GF-D8 (cell line): Measurements from ENCODE around the gene LINC01488.

Source experiments
- DNase-seq: peaks from one replicate; lab custom pipeline; 2025; lab: John Stamatoyannopoulos, UW

Gene LINC01488

GRCh38 chr11:69481393-69481844, at the start of gene LINC01488:
LINC01488 (plus strand) TSS chr11:69481663.
- no peak for DNase-seq

DNA sequence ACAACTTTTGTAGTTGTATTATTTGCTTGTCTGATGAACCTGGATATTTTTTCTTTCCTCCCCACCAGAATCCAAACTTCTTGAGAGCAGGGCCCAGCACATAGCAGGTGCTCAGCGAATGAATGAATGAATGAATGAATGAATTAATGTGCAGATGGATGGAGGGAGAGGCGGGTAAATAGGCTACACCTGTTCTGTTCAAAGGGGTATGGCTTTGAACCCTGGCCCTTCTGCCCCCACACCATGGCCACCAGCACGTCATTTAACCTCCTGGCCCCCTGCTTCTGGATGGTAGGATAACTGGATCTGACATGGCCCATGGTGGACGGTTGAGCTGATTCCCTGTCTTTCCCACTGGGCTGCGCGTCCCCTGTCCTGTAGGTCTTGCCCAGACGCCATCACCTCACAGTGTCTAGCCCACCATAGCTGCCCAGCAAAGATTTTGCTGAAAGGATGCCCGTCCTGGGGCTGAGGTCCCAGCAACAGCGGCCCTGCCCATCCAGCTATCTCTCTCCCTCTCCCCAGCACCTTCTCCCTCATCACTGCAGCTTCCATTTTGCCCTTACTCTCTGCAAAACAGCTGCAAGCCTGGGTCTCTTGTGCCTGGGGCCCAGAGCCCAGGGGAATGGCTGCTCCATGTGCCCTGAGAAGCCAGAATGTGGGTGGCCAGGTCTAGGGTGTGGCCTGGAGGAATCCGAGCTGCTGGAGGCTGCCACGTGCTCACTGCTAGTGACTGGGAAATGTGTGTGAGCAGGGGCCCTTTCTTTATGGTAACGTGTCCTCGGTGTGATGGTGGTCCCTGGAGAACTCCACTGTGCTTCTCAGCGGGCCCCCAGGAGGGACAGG, 49.3 kb upstream of the LINC01488 start:
- DNase-seq, result no peak

GRCh38 chr11:69433741-69434140, 47.7 kb upstream of the LINC01488 start:
- DNase-seq, result no peak

DNA sequence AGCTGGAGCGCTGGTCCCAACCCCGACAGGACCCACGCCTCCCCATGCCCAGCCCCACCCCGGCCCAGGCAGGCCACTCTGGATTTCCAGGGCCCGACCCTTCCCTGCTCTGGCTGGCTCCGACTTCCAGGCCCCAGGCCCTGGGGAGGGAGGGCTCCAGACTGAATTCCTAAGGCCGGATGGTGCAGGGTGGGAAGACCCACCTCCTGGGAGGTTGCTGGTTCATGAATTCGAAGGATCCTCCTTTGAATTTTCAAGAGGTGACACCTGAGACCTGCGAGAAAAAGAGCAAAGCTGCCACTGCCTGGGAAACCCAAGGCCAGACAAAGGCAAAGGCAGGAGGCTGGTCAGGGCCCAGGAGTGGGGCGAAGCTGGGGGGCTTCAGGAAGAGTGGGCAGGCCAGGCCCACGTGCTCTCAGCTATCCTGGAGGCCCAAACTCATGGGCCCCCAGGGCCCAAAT, 47.0 kb upstream of the LINC01488 start:
- no peak for DNase-seq

- no peak for DNase-seq
Measured at GRCh38 chr11:69435161-69435986, 46.1 kb upstream of the LINC01488 start.

DNA sequence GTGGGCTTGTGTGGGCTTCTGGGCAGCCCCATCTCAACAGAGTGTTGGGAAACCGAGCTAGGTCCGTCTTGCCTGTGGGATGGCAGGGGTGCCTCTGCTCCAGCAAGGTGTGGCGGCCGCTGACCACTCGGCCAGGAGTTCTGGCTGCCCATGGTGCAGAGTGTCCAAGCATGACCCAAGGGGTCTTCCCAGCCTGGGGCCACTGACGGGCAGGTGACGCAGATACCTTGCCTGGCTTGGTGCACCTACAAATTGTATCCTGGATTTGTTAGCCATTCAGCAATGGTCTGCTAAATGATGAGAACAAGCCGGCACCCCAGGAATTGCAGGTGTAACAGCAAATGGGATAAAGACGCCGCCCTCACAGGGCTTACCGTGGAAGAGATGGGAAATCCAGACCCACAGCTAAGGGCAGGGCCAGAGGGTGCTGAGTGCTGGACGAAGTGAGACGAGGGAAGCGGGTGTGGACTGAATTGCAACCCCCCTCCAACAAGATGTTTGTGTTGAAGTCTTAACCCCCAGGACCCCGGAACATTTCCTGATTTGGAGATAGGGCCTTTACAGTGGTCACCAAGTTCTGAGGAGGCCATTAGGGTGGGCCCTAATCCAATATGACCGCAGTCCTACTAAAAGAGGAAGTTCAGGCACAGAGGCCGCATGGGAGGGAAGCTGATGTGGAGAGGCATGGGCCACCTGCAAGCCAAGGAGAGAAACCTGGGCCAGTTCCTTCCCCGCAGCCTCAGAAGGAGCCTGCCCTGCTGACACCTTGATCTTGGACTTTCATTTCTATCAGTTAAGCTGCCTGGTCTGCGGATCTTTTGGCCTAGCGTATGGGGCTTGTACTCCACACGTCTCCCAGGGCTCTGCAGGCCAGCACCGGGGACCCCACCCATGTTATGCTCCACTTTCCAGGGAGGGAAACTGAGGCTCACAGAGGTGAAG, 45.2 kb upstream of the LINC01488 start:
- peak; percentile 57 for DNase-seq

DNA sequence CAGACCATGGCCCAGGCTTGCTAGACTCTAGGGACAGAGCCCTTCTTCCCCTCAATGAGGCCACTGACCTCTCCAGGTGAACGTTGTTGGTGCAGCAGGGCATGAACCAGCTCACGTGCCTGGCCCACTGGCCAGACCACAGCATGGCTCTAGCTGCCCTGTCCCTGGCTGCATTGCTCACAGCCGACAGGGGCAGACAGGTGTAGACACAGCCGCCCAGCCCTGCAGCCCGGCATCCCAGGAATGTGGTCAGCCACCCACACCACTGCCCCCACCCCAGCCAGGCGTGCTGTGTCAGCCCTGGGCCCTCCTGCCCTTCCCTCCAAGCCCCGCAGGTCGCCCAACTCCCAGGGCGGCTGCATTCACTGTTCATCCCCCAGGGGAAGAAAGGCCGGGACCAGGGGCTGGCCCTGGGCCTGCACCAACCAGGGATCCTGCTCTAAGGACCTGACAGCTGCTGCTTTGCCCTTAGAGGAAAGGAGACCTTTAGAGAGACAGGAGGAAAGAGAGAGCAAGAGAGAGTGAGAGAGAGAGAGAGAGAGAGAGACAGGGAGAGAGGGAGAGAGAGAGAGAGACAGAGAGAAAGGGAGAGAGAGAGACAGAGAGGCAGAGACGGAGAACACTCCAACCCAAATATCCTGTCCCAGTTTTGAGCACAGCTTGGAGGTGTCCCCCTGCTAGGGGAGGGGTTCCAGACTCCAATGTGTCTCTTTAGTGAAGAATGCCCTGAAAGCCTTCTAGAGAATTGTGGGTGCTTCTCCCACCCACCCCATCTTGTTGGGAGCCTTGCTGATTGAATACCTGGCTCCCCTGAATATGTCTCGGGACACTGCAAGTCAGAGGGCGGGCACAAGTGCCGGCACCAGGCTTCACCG, 44.2 kb upstream of the LINC01488 start:
- DNase-seq, result no peak

- DNase-seq, result no peak
Measured at GRCh38 chr11:69437876-69438205, 43.6 kb upstream of the LINC01488 start.

DNA sequence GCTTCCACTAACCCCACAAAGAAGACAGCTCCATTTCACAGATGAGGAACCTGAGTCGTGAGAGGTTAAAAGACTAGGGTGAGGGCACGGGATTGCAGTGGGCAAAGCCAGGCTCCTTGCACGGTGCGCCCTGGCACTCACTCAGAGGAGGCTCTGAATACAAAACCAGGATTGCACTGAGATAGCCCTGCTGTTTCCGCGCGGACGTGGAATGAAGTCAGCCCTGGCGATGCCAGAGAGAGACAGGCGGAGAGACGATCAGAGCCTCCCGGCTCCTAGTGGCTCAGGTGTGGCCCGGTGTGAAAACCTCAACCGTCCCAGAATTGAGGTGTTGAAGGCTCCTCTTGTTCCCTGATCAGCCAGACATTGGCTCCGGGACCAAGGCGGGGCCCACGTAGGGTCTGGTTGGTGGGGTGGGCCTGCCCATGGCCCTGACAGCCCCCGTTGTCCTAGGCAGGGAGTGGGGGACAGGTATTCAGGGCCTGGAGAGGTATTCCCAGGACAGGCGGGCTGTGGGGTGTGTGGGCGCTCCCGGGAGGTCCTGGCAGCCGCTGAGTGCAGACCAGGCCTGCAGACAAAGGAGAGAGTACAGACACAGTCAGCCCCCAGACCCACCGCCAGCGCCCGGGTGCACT, 43.1 kb upstream of the LINC01488 start:
- no peak for DNase-seq

DNA sequence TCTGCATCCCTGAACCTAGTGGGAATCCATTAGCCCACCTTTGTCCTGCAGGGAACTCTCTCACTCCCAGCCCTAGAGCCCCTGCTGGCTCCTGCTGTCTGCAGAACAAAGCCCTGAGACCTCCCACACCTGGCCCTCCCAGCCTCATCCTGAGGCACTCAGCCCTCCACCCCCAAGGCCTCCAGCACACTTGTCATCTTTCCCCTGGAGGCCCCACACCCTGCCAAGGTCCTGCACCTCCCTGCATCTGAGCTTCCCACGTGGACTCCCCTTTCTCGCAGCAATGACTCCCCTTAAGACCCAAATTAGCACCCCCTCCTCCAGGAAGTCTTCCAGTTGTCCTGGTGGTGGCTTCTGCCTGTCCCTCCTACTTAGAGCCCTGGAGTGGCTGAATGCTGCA, 42.3 kb upstream of the LINC01488 start:
- DNase-seq, result no peak

- no peak for DNase-seq
Measured at GRCh38 chr11:69439651-69440464, 41.6 kb upstream of the LINC01488 start.

GRCh38 chr11:69440876-69441275, 40.6 kb upstream of the LINC01488 start:
- DNase-seq, result no peak

- no peak for DNase-seq
Measured at GRCh38 chr11:69442012-69442806, 39.3 kb upstream of the LINC01488 start.

- no peak for DNase-seq
Measured at GRCh38 chr11:69442807-69443137, 38.7 kb upstream of the LINC01488 start.

DNA sequence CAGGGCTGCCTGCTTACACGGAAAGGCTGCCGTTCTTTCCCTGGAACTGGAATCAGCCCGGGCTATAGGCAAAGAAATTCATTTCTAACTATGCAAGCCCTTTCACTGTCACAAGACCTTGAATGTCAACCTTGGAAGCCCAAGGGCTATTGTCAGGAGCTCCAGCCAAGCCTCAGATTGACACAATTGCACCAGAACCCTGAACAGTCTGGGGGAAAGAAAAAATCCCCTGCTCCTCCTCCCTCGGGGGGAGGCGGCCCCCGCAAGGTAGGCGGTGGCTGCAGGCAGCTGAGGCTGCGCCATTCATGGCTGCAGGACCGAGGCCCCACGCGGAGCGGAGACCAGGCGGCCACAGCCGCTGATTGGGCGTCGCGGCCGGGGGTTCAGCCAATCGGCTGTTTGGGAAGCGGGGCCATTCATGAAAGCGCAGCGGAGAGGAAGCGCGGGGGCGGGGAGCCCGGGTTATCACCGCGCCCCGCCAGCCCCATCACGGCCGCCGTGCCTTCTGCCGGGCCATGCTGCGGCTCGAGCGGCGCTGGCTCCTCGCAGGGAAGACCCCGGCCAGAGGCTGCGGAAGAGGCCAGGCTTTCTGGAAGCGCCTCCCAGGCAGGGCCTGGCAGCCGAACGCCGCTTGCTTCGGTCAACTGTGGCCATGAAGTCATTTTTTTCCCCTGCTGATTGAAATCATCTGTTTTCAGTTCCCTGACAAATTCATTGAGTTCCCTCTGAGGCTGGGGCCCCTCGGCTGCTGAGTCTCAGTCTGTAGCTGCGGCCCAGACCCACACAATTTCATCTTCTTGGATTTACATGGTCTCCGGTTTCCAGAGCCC, 38.1 kb upstream of the LINC01488 start:
- DNase-seq, result peak; percentile 49

- DNase-seq, result no peak
Measured at GRCh38 chr11:69443968-69444364, 37.5 kb upstream of the LINC01488 start.

GRCh38 chr11:69444381-69445130, 36.9 kb upstream of the LINC01488 start:
- DNase-seq, result peak; percentile 83
